Neural progenitor cell (in vitro differentiated cells): Measurements from ENCODE around the gene POU1F1.

ENCODE experiments used
- CTCF ChIP-seq: fragments of 200-600 bp; sonication (generic); IDR thresholded peaks from 2 replicates; pipeline ENCODE4 v1.5.1; 2017; ENCODE audit warnings: antibody characterized with exemption, mild to moderate bottlenecking
- EZH2phosphoT487 ChIP-seq: fragments of 200-600 bp; sonication (generic); IDR thresholded peaks from 2 replicates; pipeline ENCODE4 v1.6.1; 2017; ENCODE audit warnings: antibody characterized with exemption

GRCh38 chr3:87260270-87260669 lies 16.1 kb downstream of the POU1F1 start:
- TF ChIP-seq CTCF (peak; percentile 82), EZH2phosphoT487 (no peak)
